Measurements from ENCODE around the gene DNMT3A. TPM values are rescaled to one million over a fixed set of nuclear protein-coding genes. Genes with fewer than 3 reads are reported as not detected.
A peak's percentile ranks its signal among the peaks of the same experiment; 100 is the strongest.
"Not testable (repeated sequence)": the region's sequence is repeated elsewhere in the genome, so short reads cannot be mapped to it uniquely, and the experiment has no call there.

DNMT3A gene
- total RNA-seq, 1 donor from 2014 or later: 49.9 TPM

DNA sequence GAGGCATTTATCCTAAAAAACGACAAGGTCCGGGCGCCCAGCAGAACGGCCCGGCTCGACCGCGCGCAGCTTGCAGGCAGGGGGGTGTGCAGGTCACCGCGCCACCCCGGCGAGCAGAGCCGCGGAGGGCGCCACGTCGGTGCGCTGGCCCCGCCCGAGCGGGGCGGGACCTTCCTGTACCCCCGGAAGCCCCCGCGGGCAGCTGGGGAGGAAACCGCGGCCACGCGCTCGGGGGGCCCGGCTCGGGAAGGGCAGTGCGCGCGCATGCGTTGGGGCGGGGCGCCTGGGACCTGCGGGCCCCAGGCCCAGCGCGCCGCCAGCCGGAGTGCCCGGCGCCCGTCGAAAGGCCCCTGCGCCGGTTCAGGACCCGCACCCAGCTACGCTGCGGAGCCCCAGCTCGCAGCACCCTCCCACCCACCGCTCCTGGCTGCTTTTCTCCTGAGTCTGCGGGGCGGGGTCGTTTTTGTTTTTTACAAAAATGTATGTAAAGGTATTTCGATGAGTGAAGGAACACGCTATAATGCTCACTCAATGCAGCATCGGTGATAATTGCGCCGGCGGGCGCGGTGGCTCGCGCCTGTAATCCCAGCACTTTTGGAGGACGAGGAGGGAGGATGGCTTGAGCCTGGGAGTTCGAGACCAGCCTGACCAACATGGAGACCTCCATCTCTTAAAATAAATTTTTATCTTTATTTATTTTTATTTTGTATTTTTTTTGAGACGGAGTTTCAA lies 125.6 kb downstream of the DNMT3A start:
- ATAC-seq (ENCODE audit: low read depth) (peak; percentile 94), DNase-seq (peak; percentile 85)
- TF ChIP-seq, protein P1, sequence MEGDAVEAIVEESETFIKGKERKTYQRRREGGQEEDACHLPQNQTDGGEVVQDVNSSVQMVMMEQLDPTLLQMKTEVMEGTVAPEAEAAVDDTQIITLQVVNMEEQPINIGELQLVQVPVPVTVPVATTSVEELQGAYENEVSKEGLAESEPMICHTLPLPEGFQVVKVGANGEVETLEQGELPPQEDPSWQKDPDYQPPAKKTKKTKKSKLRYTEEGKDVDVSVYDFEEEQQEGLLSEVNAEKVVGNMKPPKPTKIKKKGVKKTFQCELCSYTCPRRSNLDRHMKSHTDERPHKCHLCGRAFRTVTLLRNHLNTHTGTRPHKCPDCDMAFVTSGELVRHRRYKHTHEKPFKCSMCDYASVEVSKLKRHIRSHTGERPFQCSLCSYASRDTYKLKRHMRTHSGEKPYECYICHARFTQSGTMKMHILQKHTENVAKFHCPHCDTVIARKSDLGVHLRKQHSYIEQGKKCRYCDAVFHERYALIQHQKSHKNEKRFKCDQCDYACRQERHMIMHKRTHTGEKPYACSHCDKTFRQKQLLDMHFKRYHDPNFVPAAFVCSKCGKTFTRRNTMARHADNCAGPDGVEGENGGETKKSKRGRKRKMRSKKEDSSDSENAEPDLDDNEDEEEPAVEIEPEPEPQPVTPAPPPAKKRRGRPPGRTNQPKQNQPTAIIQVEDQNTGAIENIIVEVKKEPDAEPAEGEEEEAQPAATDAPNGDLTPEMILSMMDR (IDR thresholded peaks at IDR 0.05): no peak
- CTCF ChIA-PET: interaction anchor here (1.2 kb wide), 1 partner anchor 50 kb away, joined by 5 read pairs; no protein-coding TSS in a partner anchor
- Mint-ChIP-seq H3K4me1 (peaks cover 21% of the 10 kb centered on the region), H3K9me3 (no peaks in the 10 kb centered on the region), H3K36me3 (ENCODE audit: low read depth) (no peaks in the 10 kb centered on the region), H3K27ac (peak overlapping the region; percentile 32), H3K4me3 (peak overlapping the region; percentile 72), H3K27me3 (no peaks in the 10 kb centered on the region)
- POLR2A ChIA-PET: interaction anchor here (0.6 to 1.2 kb wide), 5 partner anchors 9 to 85 kb away, joined by 3 to 5 read pairs (median 3); no protein-coding TSS in a partner anchor
- intact Hi-C loops (cut with micrococcal nuclease): no loop called here

DNA sequence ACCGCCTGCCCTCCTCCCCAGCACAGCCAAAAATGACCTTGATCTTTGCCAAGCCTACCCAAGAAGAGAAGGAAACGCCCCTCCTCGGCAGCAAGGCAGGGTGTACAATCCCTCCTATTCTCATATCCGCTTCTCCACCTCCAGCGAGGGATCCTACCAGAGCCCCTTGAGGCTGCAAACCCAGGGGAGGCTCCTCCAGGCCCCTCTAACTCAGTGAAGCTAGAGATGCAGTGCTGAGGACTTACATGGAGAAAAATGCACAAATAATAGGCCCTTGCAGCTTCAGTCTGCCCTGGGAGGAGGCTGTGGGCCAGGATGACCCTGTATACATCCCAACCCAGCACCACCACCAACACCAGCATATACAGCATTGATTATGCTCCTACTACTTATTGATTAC lies 126.5 kb downstream of the DNMT3A start:
- Mint-ChIP-seq H3K36me3 (ENCODE audit: low read depth) (no peaks in the 10 kb centered on the region), H3K4me1 (peaks cover 29% of the 10 kb centered on the region), H3K9me3 (no peaks in the 10 kb centered on the region), H3K27me3 (no peaks in the 10 kb centered on the region), H3K4me3 (peak overlapping the region; percentile 72), H3K27ac (peak overlapping the region; percentile 32)
- intact Hi-C loops (cut with micrococcal nuclease): no loop called here
- no peak for ATAC-seq (ENCODE audit: low read depth)
- no peak for DNase-seq
- ChIA-PET POLR2A (interaction anchor here (0.6 to 1.1 kb wide), 3 partner anchors 11 to 86 kb away, joined by 3 to 5 read pairs (median 3); no protein-coding TSS in a partner anchor), CTCF (no interaction called here)
- TF ChIP-seq, protein P1 (IDR thresholded peaks at IDR 0.05): no peak

DNA sequence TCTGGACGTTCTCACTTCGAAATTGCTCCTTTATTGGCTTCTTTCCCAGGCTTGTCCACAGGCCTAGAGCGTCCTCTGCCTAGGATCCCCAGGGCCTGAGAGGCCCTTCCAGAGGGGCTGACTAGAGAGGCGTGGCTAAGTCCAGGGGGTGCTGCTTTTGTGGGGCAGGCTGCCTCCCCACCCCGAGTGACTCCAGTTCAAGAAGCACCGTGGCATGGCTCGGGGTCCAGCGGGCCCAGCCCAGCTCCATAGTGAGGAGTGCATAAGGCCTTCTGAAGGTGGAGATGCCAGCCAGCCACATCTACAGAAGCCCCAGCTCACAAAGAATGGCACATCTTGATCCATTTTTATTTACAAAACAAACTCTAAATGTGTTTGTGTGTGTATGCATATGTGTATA lies 128.5 kb downstream of the DNMT3A start:
- CTCF ChIA-PET: no interaction called here
- H3K27ac Mint-ChIP-seq: no peak overlapping the region
- intact Hi-C loops (cut with micrococcal nuclease): loop anchor here (5.0 kb wide), 3 partner anchors 171 to 354 kb away; partner anchors contain the start of genes DNAJC27 and EFR3B

DNA sequence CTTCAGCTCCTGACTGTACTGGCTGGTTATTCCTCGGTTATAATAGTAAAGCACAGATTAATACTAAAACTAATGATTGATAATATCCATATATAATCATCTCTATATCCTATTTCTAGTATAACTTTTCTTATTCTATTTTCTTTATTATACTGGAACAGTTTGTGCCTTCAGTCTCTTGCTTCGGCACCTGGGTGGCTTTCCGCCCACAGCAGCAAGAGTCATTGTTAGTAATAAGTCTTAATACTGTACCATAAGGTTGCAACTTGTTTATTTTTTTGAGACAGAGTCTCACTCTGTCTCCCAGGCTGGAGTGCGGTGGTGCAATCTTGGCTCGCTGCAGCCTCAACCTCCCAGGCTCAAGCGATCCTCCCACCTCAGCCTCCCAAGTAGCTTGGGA lies 130.8 kb downstream of the DNMT3A start:
- CTCF ChIA-PET; H3K27me3 Mint-ChIP-seq; ATAC-seq (ENCODE audit: low read depth); H3K9me3 Mint-ChIP-seq; DNase-seq; H3K36me3 Mint-ChIP-seq (ENCODE audit: low read depth): not testable (repeated sequence)
- H3K27ac Mint-ChIP-seq: peak overlapping the region; percentile 74
- intact Hi-C loops (cut with micrococcal nuclease): loop anchor here (1.0 to 5.0 kb wide), 8 partner anchors 18 to 634 kb away; partner anchors contain the start of genes DNAJC27 and EFR3B
- H3K4me1 Mint-ChIP-seq: peaks cover 62% of the 10 kb centered on the region
- POLR2A ChIA-PET: interaction anchor here (0.6 to 1.8 kb wide), 8 partner anchors 11 to 1283 kb away, joined by 3 to 8 read pairs (median 4); no protein-coding TSS in a partner anchor
- H3K4me3 Mint-ChIP-seq: peak overlapping the region; percentile 19

More for the DNA sequence above, 128.5 kb downstream of the DNMT3A start:
- no peaks in the 10 kb centered on the region for H3K9me3 Mint-ChIP-seq
- POLR2A ChIA-PET: no interaction called here
- ATAC-seq (ENCODE audit: low read depth) (no peak), DNase-seq (no peak)
- H3K27me3 Mint-ChIP-seq: no peaks in the 10 kb centered on the region
- TF ChIP-seq, protein P1 (IDR thresholded peaks at IDR 0.05): no peak
- no peak overlapping the region for H3K4me3 Mint-ChIP-seq
- no peaks in the 10 kb centered on the region for H3K36me3 Mint-ChIP-seq (ENCODE audit: low read depth)
- peaks cover 46% of the 10 kb centered on the region for H3K4me1 Mint-ChIP-seq

DNA sequence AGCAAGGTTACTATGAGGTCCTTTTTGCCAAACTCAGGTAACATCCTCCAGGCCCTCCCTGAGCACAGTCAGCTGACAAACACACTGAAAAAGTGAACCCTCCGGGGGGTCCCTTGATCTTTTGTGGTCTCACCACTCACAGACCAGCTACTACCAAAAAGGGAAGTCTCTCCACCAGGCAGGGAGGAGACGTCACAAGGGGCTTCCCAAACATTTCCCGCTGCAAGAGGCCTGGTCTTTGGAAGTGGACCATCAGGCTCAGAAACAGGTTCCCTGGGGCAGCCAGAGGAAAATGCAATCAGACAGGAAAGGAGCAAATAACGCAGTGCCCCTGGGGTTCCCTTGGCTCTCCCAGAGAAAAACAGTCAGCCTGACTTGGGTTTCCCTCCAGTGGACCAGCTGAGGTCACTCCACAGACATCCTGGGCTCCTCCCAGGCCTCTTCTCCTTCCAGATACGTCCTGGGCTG lies 134.6 kb downstream of the DNMT3A start:
- Mint-ChIP-seq H3K27ac (peak overlapping the region; percentile 31), H3K4me1 (peaks cover 65% of the 10 kb centered on the region), H3K4me3 (peak overlapping the region; percentile 59), H3K9me3 (no peaks in the 10 kb centered on the region), H3K27me3 (no peaks in the 10 kb centered on the region), H3K36me3 (ENCODE audit: low read depth) (no peaks in the 10 kb centered on the region)
- intact Hi-C loops (cut with micrococcal nuclease): no loop called here
- ChIA-PET POLR2A (interaction anchor here (0.6 to 1.4 kb wide), 6 partner anchors 9 to 136 kb away, joined by 3 to 8 read pairs (median 4); no protein-coding TSS in a partner anchor), CTCF (interaction anchor here (0.8 to 1.6 kb wide), 5 partner anchors 10 to 136 kb away, joined by 3 to 7 read pairs (median 3); no protein-coding TSS in a partner anchor)
- TF ChIP-seq, protein P1 (IDR thresholded peaks at IDR 0.05): no peak
- DNase-seq (no peak), ATAC-seq (ENCODE audit: low read depth) (no peak)

Measured in activated B cell treated with CpG ODN at 0.5 μM for 24 hours (primary cell).